ENCODE measurements around the gene MTG2. TPM values are rescaled to one million over a fixed set of nuclear protein-coding genes. Genes with fewer than 3 reads are reported as not detected.
A peak's percentile ranks its signal among the peaks of the same experiment; 100 is the strongest.

MTG2 gene
- total RNA-seq, 2 donors from 2014 or later = 19.1 to 28.9 TPM

- ATAC-seq = no peak
- DNase-seq = no peak
- intact Hi-C loops (cut with DNase I) = no loop called here
Measured at GRCh38 chr20:62211769-62212288, 29.0 kb downstream of the MTG2 start.

- DNase-seq (no peak), ATAC-seq (no peak)
- intact Hi-C loops (cut with DNase I) = no loop called here
Measured at GRCh38 chr20:62212299-62212698, 29.5 kb downstream of the MTG2 start.

GRCh38 chr20:62214067-62214466, 31.2 kb downstream of the MTG2 start:
- no peak for ATAC-seq
- intact Hi-C loops (cut with DNase I) = no loop called here
- no peak for DNase-seq

- no peak for DNase-seq
- intact Hi-C loops (cut with DNase I) = no loop called here
- no peak for ATAC-seq
Measured at GRCh38 chr20:62215020-62215990, 32.5 kb downstream of the MTG2 start.

GRCh38 chr20:62215991-62216635, 33.3 kb downstream of the MTG2 start:
- ATAC-seq = no peak
- intact Hi-C loops (cut with DNase I) = no loop called here
- DNase-seq = no peak

- intact Hi-C loops (cut with DNase I) = no loop called here
- no peak for DNase-seq
- ATAC-seq = no peak
Measured at GRCh38 chr20:62216636-62217566, 34.1 kb downstream of the MTG2 start.

- intact Hi-C loops (cut with DNase I) = no loop called here
- ATAC-seq (no peak), DNase-seq (no peak)
Measured at GRCh38 chr20:62217913-62218773, 35.3 kb downstream of the MTG2 start.

GRCh38 chr20:62219101-62219991, 36.5 kb downstream of the MTG2 start:
- DNase-seq = no peak
- ATAC-seq = peak in 1 of 2 donors; percentile 16
- intact Hi-C loops (cut with DNase I) = no loop called here

GRCh38 chr20:62219992-62220665, 37.3 kb downstream of the MTG2 start, which contains the start of gene HRH3:
Gene HRH3, minus strand, starts transcription at chr20:62220278. Its CDS starts 308 bp downstream, at chr20:62219970.
- ATAC-seq = peak; percentile 75 to 89
- no peak for DNase-seq
- intact Hi-C loops (cut with DNase I) = no loop called here

GRCh38 chr20:62220666-62221568, 38.1 kb downstream of the MTG2 start:
- DNase-seq (no peak), ATAC-seq (no peak)
- intact Hi-C loops (cut with DNase I) = no loop called here

GRCh38 chr20:62222266-62222850, 39.5 kb downstream of the MTG2 start:
- intact Hi-C loops (cut with DNase I) = no loop called here
- no peak for DNase-seq
- ATAC-seq = no peak

- intact Hi-C loops (cut with DNase I) = no loop called here
- no peak for DNase-seq
- ATAC-seq = no peak
Measured at GRCh38 chr20:62222972-62223371, 40.1 kb downstream of the MTG2 start.

GRCh38 chr20:62223571-62223970, 40.7 kb downstream of the MTG2 start:
- intact Hi-C loops (cut with DNase I) = no loop called here
- DNase-seq = no peak

GRCh38 chr20:62224113-62224855, 41.5 kb downstream of the MTG2 start:
- ATAC-seq = no peak
- DNase-seq = no peak
- intact Hi-C loops (cut with DNase I) = no loop called here

More at GRCh38 chr20:62223571-62223970, 40.7 kb downstream of the MTG2 start:
- ATAC-seq = no peak

GRCh38 chr20:62225026-62225425, 42.2 kb downstream of the MTG2 start:
- ATAC-seq (no peak), DNase-seq (no peak)
- intact Hi-C loops (cut with DNase I) = no loop called here
